Keratinocyte (primary cell): ENCODE data around the gene TAGLN. TPM values are rescaled to one million over a fixed set of nuclear protein-coding genes. Genes with fewer than 3 reads are reported as not detected.

Source experiments
- DNase-seq: peaks from one replicate; pipeline ENCODE4 v3.0.0-alpha.2; 2011; ENCODE audit warnings: low read depth, missing footprints, low spot score
- FAIRE-seq: peaks from 2 replicates; lab custom pipeline; 2011; peaks lifted over from hg19 to GRCh38; lab: Jason Lieb, UNC
- H2AFZ ChIP-seq: 2 replicates; pipeline ENCODE4 v1.6.0; 2012; ENCODE audit warnings: low read length, control low read depth, inconsistent platforms; ENCODE audit not compliant: control insufficient read depth
- H3K27ac ChIP-seq: 2 replicates; pipeline ENCODE4 v1.5.1; 2011; ENCODE audit warnings: low read length; ENCODE audit not compliant: control insufficient read depth, insufficient read depth
- H3K27me3 ChIP-seq: 3 replicates; pipeline ENCODE4 v1.6.0; 2011; ENCODE audit warnings: low read length; ENCODE audit not compliant: control insufficient read depth, insufficient read depth; ENCODE audit errors: extremely low read depth
- H3K36me3 ChIP-seq, 2 experiments: 2 replicates in 1 of 2; 3 replicates in 1 of 2; pipeline ENCODE4 v1.5.1; 2011; ENCODE audit warnings: low read length in 2 of 2, mild to moderate bottlenecking in 1 of 2; ENCODE audit not compliant: control insufficient read depth in 2 of 2, insufficient read depth in 2 of 2; ENCODE audit errors: extremely low read depth in 1 of 2
- H3K4me1 ChIP-seq: 3 replicates; pipeline ENCODE4 v1.5.1; 2011; ENCODE audit warnings: low read length; ENCODE audit not compliant: control insufficient read depth, insufficient read depth; ENCODE audit errors: extremely low read depth
- H3K4me2 ChIP-seq: 3 replicates; pipeline ENCODE4 v1.6.0; 2011; ENCODE audit warnings: low read depth, low read length; ENCODE audit not compliant: control insufficient read depth, insufficient read depth; ENCODE audit errors: extremely low read depth
- H3K4me3 ChIP-seq, 3 experiments: fragments of 200-600 bp in 1 of 3; sonication (generic) in 1 of 3; 2 replicates in 2 of 3; 3 replicates in 1 of 3; pipeline ENCODE4 v1.5.1; 2011 to 2016; ENCODE audit warnings: low read length in 3 of 3, mild to moderate bottlenecking in 3 of 3, control low read depth in 2 of 3, inconsistent platforms in 1 of 3, low read depth in 1 of 3, mixed read lengths in 1 of 3, mixed run types in 1 of 3, moderate library complexity in 1 of 3; ENCODE audit not compliant: control insufficient read depth in 2 of 3, insufficient read depth in 2 of 3; ENCODE audit errors: extremely low read depth in 1 of 3
- H3K79me2 ChIP-seq: 2 replicates; pipeline ENCODE4 v1.6.0; 2012; ENCODE audit warnings: low read length; ENCODE audit not compliant: control insufficient read depth, insufficient read depth
- H3K9ac ChIP-seq: 3 replicates; pipeline ENCODE4 v1.6.0; 2011; ENCODE audit warnings: low read length; ENCODE audit not compliant: control insufficient read depth, insufficient read depth; ENCODE audit errors: extremely low read depth
- H3K9me1 ChIP-seq: 3 replicates; pipeline ENCODE4 v1.6.0; 2011; ENCODE audit warnings: low read length; ENCODE audit not compliant: control insufficient read depth, insufficient read depth; ENCODE audit errors: extremely low read depth
- H3K9me3 ChIP-seq: 2 replicates; pipeline ENCODE4 v1.5.1; 2012; ENCODE audit warnings: low read depth, low read length; ENCODE audit not compliant: control insufficient read depth
- H4K20me1 ChIP-seq: 3 replicates; pipeline ENCODE4 v1.6.0; 2011; ENCODE audit warnings: low read length; ENCODE audit not compliant: control insufficient read depth, insufficient read depth; ENCODE audit errors: extremely low read depth
- CTCF ChIP-seq, 3 experiments: IDR thresholded peaks in 1 of 3; conservative IDR thresholded peaks in 1 of 3; optimal IDR thresholded peaks in 1 of 3; 2 replicates in 2 of 3; 3 replicates in 1 of 3; pipeline versions ENCODE3 to v1.5.1; 2011; ENCODE audit warnings: low read length in 3 of 3, mild to moderate bottlenecking in 3 of 3, moderate library complexity in 2 of 3, control low read depth in 1 of 3, inconsistent platforms in 1 of 3; ENCODE audit not compliant: insufficient read depth in 2 of 3; ENCODE audit errors: extremely low read depth in 1 of 3
- EZH2 ChIP-seq: IDR thresholded peaks from one replicate; pipeline ENCODE4 v1.6.1; 2012; ENCODE audit warnings: inconsistent platforms, mild to moderate bottlenecking, low read length, moderate library complexity
- dilution Hi-C: fragments of 300-500 bp; cut with MboI; formaldehyde crosslinking; loops from one replicate; pipeline ENCODE4 v1.7.0; 2020; ENCODE audit warnings: low sequenced_read_pairs; ENCODE audit not compliant: extremely low pct_ligation_motif_present
- polyA plus RNA-seq, 5 experiments: library from polyadenylated mRNA; depleted of rRNA in 3 of 5; stranded (reverse) in 3 of 5; stranded (forward) in 1 of 5; unstranded in 1 of 5; fragments of >200 nt; gene quantifications; 1 replicate in 1 of 5; 2 replicates in 3 of 5; 3 replicates in 1 of 5; pipeline versions ENCODE4 v1.2.1 to v1.2.3, GENCODE V29; 2011 to 2012; ENCODE audit warnings: missing spikeins in 2 of 5, low read depth in 1 of 5, low replicate concordance in 1 of 5

TAGLN gene
- polyA plus RNA-seq, 1 donor (not counting 4 experiments of a cell fraction or from before 2014, with no cell fraction given) = 26.6 TPM

- no peak for FAIRE-seq
- Histone ChIP-seq H3K4me3 (no peak overlapping the region), H3K9me1 (no peaks in the 10 kb centered on the region), H3K4me1 (peaks cover 8% of the 10 kb centered on the region), H3K27ac (no peak overlapping the region), H4K20me1 (peaks cover 22% of the 10 kb centered on the region), H3K79me2 (peaks cover 90% of the 10 kb centered on the region), H3K9ac (no peak overlapping the region), H3K4me2 (no peak overlapping the region), H2AFZ (no peak overlapping the region), H3K27me3 (no peaks in the 10 kb centered on the region), H3K9me3 (no peaks in the 10 kb centered on the region), H3K36me3 (peaks cover 8 to 19% of the 10 kb centered on the region in 2 experiments)
- no peak for DNase-seq
- dilution Hi-C loops = no loop called here
- no peak for TF ChIP-seq EZH2
- TF ChIP-seq CTCF (optimal IDR thresholded peaks at IDR 0.05 in 1 of 3, IDR thresholded peaks at IDR 0.05 in 1 of 3, conservative IDR thresholded peaks at IDR 0.05 in 1 of 3; ENCODE audit: extremely low read depth in 1 of 3, insufficient read depth in 2 of 3, low read length in 3 of 3) = no peak
These were observed 44.7 kb upstream of the TAGLN start for GRCh38 chr11:117154468-117154867.

GRCh38 chr11:117157507-117157906 is 41.7 kb upstream of the TAGLN start:
- H3K4me1 ChIP-seq = no peaks in the 10 kb centered on the region
- H3K9me3 ChIP-seq = no peaks in the 10 kb centered on the region
- H3K36me3 ChIP-seq = peaks cover 18 to 25% of the 10 kb centered on the region in 2 experiments
- no peak overlapping the region for H3K27ac ChIP-seq
- DNase-seq = no peak
- H3K4me3 ChIP-seq = no peak overlapping the region
- no peak overlapping the region for H3K4me2 ChIP-seq
- peaks cover 83% of the 10 kb centered on the region for H3K79me2 ChIP-seq
- FAIRE-seq = peak; percentile 13
- H3K9ac ChIP-seq = no peak overlapping the region
- TF ChIP-seq CTCF (optimal IDR thresholded peaks at IDR 0.05 in 1 of 3, IDR thresholded peaks at IDR 0.05 in 1 of 3, conservative IDR thresholded peaks at IDR 0.05 in 1 of 3; ENCODE audit: extremely low read depth in 1 of 3, insufficient read depth in 2 of 3, low read length in 3 of 3) (no peak), EZH2 (no peak)
- H3K9me1 ChIP-seq = no peaks in the 10 kb centered on the region
- H3K27me3 ChIP-seq = no peaks in the 10 kb centered on the region
- no peak overlapping the region for H2AFZ ChIP-seq
- H4K20me1 ChIP-seq = peaks cover 13% of the 10 kb centered on the region
- dilution Hi-C loops = no loop called here
